ENCODE measurements around the gene LARGE1.
A peak's percentile ranks its signal among the peaks of the same experiment; 100 is the strongest.

Gene LARGE1

GRCh38 chr22:33337524-33337923 lies 582.8 kb downstream of the LARGE1 start:
- Histone ChIP-seq H3K27ac (no peak overlapping the region), H3K27me3 (no peaks in the 10 kb centered on the region), H3K36me3 (peaks cover 21 to 94% (median 45%) of the 10 kb centered on the region in 11 experiments; a peak in 19 of 22 replicates), H3K9me3 (replicated peaks in 1 of 11) (0 out of 22 replicates have a peak, but pooled peaks cover 0 to 2% (median 0%) of the 10 kb centered on the region in 11 experiments), H4K20me1 (no peaks in the 10 kb centered on the region; a peak in 2 of 22 replicates), H3K4me1 (no peaks in the 10 kb centered on the region), H3K4me3 (no peak overlapping the region), H3K4me2 (no peak overlapping the region), H3K9ac (no peak overlapping the region)
- TF ChIP-seq Cebpa-rat (IDR thresholded peaks at IDR 0.05) = no peak

GRCh38 chr22:33335611-33336279 lies 584.5 kb downstream of the LARGE1 start:
- Histone ChIP-seq H4K20me1 (no peaks in the 10 kb centered on the region; a peak in 2 of 22 replicates), H3K4me3 (no peak overlapping the region), H3K27me3 (no peaks in the 10 kb centered on the region), H3K9me3 (replicated peaks in 1 of 11) (0 out of 22 replicates have a peak, but pooled peaks cover 0 to 5% (median 0%) of the 10 kb centered on the region in 11 experiments), H3K9ac (no peak overlapping the region), H3K27ac (no peak overlapping the region), H3K4me1 (no peaks in the 10 kb centered on the region), H3K36me3 (peaks cover 24 to 87% (median 48%) of the 10 kb centered on the region in 11 experiments; a peak in 19 of 22 replicates), H3K4me2 (no peak overlapping the region)
- no peak for TF ChIP-seq Cebpa-rat (IDR thresholded peaks at IDR 0.05)

GRCh38 chr22:33332538-33332937 lies 587.7 kb downstream of the LARGE1 start:
- Histone ChIP-seq H3K36me3 (peaks cover 18 to 71% (median 39%) of the 10 kb centered on the region in 11 experiments; a peak in 19 of 22 replicates), H3K4me3 (no peak overlapping the region), H3K9me3 (replicated peaks in 1 of 11) (0 out of 22 replicates have a peak, but pooled peaks cover 0 to 5% (median 0%) of the 10 kb centered on the region in 11 experiments), H4K20me1 (no peaks in the 10 kb centered on the region; a peak in 2 of 22 replicates), H3K4me1 (peaks cover under 1 to 12% (median 7%) of the 10 kb centered on the region in 10 experiments; a peak in 12 of 20 replicates), H3K4me2 (no peak overlapping the region), H3K27me3 (no peaks in the 10 kb centered on the region), H3K27ac (no peak overlapping the region), H3K9ac (no peak overlapping the region)
- no peak for TF ChIP-seq Cebpa-rat (IDR thresholded peaks at IDR 0.05)

- Histone ChIP-seq H3K27ac (no peak overlapping the region), H3K4me1 (peaks cover 15 to 27% (median 18%) of the 10 kb centered on the region in 10 experiments)
Measured at GRCh38 chr22:33331017-33331416, 589.3 kb downstream of the LARGE1 start.

GRCh38 chr22:33330534-33330933 lies 589.7 kb downstream of the LARGE1 start:
- Histone ChIP-seq H3K9ac (no peak overlapping the region), H3K4me3 (no peak overlapping the region), H3K4me1 (peaks cover 20 to 32% (median 23%) of the 10 kb centered on the region in 10 experiments), H3K27ac (no peak overlapping the region), H3K27me3 (no peaks in the 10 kb centered on the region), H3K9me3 (replicated peaks in 1 of 11) (0 out of 22 replicates have a peak, but pooled peaks cover 0 to 5% (median 0%) of the 10 kb centered on the region in 11 experiments), H4K20me1 (peaks cover 0 to 4% (median 0%) of the 10 kb centered on the region in 11 experiments; a peak in 2 of 22 replicates), H3K4me2 (no peak overlapping the region), H3K36me3 (peaks cover 9 to 51% (median 22%) of the 10 kb centered on the region in 11 experiments; a peak in 18 of 22 replicates)
- no peak for TF ChIP-seq Cebpa-rat (IDR thresholded peaks at IDR 0.05)

More at GRCh38 chr22:33331017-33331416, 589.3 kb downstream of the LARGE1 start:
- Histone ChIP-seq H3K4me3 (no peak overlapping the region), H3K4me2 (no peak overlapping the region), H3K36me3 (peaks cover 11 to 55% (median 26%) of the 10 kb centered on the region in 11 experiments; a peak in 18 of 22 replicates), H3K9ac (no peak overlapping the region), H4K20me1 (no peaks in the 10 kb centered on the region; a peak in 2 of 22 replicates), H3K27me3 (no peaks in the 10 kb centered on the region), H3K9me3 (replicated peaks in 1 of 11) (0 out of 22 replicates have a peak, but pooled peaks cover 0 to 5% (median 0%) of the 10 kb centered on the region in 11 experiments)
- TF ChIP-seq Cebpa-rat (IDR thresholded peaks at IDR 0.05) = no peak

- peaks cover 0 to 4% (median 0%) of the 10 kb centered on the region in 11 experiments; a peak in 2 of 22 replicates for H4K20me1 ChIP-seq
- H3K27me3 ChIP-seq = no peaks in the 10 kb centered on the region
- no peak overlapping the region for H3K4me3 ChIP-seq
- H3K4me1 ChIP-seq = peaks cover 26 to 44% (median 33%) of the 10 kb centered on the region in 10 experiments
- peaks cover 0 to 39% (median 10%) of the 10 kb centered on the region in 11 experiments; a peak in 14 of 22 replicates for H3K36me3 ChIP-seq
- no peak overlapping the region for H3K9ac ChIP-seq
- TF ChIP-seq Cebpa-rat (IDR thresholded peaks at IDR 0.05) = no peak
- H3K4me2 ChIP-seq = peak overlapping the region in 2 of 11 experiments; percentile 24 to 30; a peak in 2 of 22 replicates
- no peak overlapping the region for H3K27ac ChIP-seq
- 0 out of 22 replicates have a peak, but pooled peaks cover 0 to 5% (median 0%) of the 10 kb centered on the region in 11 experiments for H3K9me3 ChIP-seq (replicated peaks in 1 of 11)
Measured at GRCh38 chr22:33329398-33329797, 590.9 kb downstream of the LARGE1 start.

GRCh38 chr22:33328789-33329296 lies 591.4 kb downstream of the LARGE1 start:
- Histone ChIP-seq H3K27ac (no peak overlapping the region), H3K4me2 (peak overlapping the region in 4 of 11 experiments; percentile 21 to 30 (median 24); a peak in 9 of 22 replicates), H3K9me3 (replicated peaks in 1 of 11) (0 out of 22 replicates have a peak, but pooled peaks cover 0 to 5% (median 0%) of the 10 kb centered on the region in 11 experiments), H3K36me3 (peaks cover 0 to 34% (median 5%) of the 10 kb centered on the region in 11 experiments; a peak in 12 of 22 replicates), H3K9ac (no peak overlapping the region), H3K4me3 (no peak overlapping the region), H3K27me3 (no peaks in the 10 kb centered on the region), H4K20me1 (peaks cover 0 to 4% (median 0%) of the 10 kb centered on the region in 11 experiments; a peak in 1 of 22 replicates), H3K4me1 (peaks cover 26 to 48% (median 38%) of the 10 kb centered on the region in 10 experiments)
- TF ChIP-seq Cebpa-rat (IDR thresholded peaks at IDR 0.05) = no peak

- Histone ChIP-seq H4K20me1 (peaks cover 0 to 4% (median 0%) of the 10 kb centered on the region in 11 experiments; a peak in 1 of 22 replicates), H3K4me1 (peaks cover 26 to 49% (median 45%) of the 10 kb centered on the region in 10 experiments), H3K9me3 (replicated peaks in 1 of 11) (0 out of 22 replicates have a peak, but pooled peaks cover 0 to 1% (median 0%) of the 10 kb centered on the region in 11 experiments), H3K4me2 (peak overlapping the region in 9 of 11 experiments; percentile 78 to 89 (median 83); a peak in 14 of 22 replicates), H3K36me3 (peaks cover 2 to 31% (median 8%) of the 10 kb centered on the region in 11 experiments; a peak in 15 of 22 replicates), H3K27ac (peak overlapping the region in 1 of 11 experiments; percentile 79; a peak in 1 of 22 replicates), H3K9ac (no peak overlapping the region), H3K4me3 (no peak overlapping the region), H3K27me3 (no peaks in the 10 kb centered on the region)
- TF ChIP-seq Cebpa-rat (IDR thresholded peaks at IDR 0.05) = no peak
Measured at GRCh38 chr22:33327348-33327860, 592.9 kb downstream of the LARGE1 start.

All from BLaER1 treated with 17β-estradiol and CSF1 and Interleukin-3, amounts not matched to agents 10 nM and 100 nM (cell line).